ENCODE results near the gene VARS1. TPM values are rescaled to one million over a fixed set of nuclear protein-coding genes. Genes with fewer than 3 reads are reported as not detected.

Gene VARS1
- total and polyA plus RNA-seq, 2 of the 8 experiments (the other 6 are each of a cell fraction or from before 2014, with no cell fraction given) = 53.5 to 162 TPM

GRCh38 chr6:31805939-31806469 is 10.5 kb upstream of the VARS1 start (continued):
- TF ChIP-seq CHD7 (IDR thresholded peaks at IDR 0.05; ENCODE audit: insufficient replicate concordance, low read length) (no peak), TAF7 (optimal IDR thresholded peaks at IDR 0.05; ENCODE audit: borderline replicate concordance, low read depth, low read length) (no peak), BRCA1 (IDR thresholded peaks at IDR 0.05; ENCODE audit: low read depth, low read length) (no peak), PHF8 (conservative IDR thresholded peaks at IDR 0.05; ENCODE audit: low read depth, low read length) (no peak), HDAC2 (IDR thresholded peaks at IDR 0.05; ENCODE audit: borderline replicate concordance in 1 of 2, low read depth in 2 of 2, low read length in 2 of 2) (no peak), RBBP5 (IDR thresholded peaks at IDR 0.05; ENCODE audit: borderline replicate concordance, low read depth, low read length) (no peak), ATF3 (IDR thresholded peaks at IDR 0.05; ENCODE audit: insufficient read depth, low read depth, low read length) (no peak), NRF1 (IDR thresholded peaks at IDR 0.05; ENCODE audit: low read depth, low read length) (no peak), HDAC6 (IDR thresholded peaks at IDR 0.05; ENCODE audit: low read depth, low read length) (no peak)
